ENCODE results near the gene CPLX3.

CPLX3 gene

GRCh38 chr15:74869372-74869725 lies 42.9 kb downstream of the CPLX3 start:
- no peak for DNase-seq
- no peaks in the 10 kb centered on the region for H3K9me3 Mint-ChIP-seq
- H3K36me3 Mint-ChIP-seq (ENCODE audit: low read depth) = peaks cover 59% of the 10 kb centered on the region
- peaks cover 84% of the 10 kb centered on the region for H3K4me1 Mint-ChIP-seq (ENCODE audit: low read depth)
- H3K27ac Mint-ChIP-seq = peak overlapping the region; percentile 91
- no peaks in the 10 kb centered on the region for H3K27me3 Mint-ChIP-seq
- H3K4me3 Mint-ChIP-seq = peak overlapping the region; percentile 93

GRCh38 chr15:74869726-74870407 lies 43.4 kb downstream of the CPLX3 start:
- Mint-ChIP-seq H3K9me3 (no peaks in the 10 kb centered on the region), H3K27ac (peak overlapping the region; percentile 91), H3K4me3 (peak overlapping the region; percentile 93), H3K36me3 (ENCODE audit: low read depth) (peaks cover 57% of the 10 kb centered on the region), H3K27me3 (no peaks in the 10 kb centered on the region), H3K4me1 (ENCODE audit: low read depth) (peaks cover 81% of the 10 kb centered on the region)
- no peak for DNase-seq

DNA sequence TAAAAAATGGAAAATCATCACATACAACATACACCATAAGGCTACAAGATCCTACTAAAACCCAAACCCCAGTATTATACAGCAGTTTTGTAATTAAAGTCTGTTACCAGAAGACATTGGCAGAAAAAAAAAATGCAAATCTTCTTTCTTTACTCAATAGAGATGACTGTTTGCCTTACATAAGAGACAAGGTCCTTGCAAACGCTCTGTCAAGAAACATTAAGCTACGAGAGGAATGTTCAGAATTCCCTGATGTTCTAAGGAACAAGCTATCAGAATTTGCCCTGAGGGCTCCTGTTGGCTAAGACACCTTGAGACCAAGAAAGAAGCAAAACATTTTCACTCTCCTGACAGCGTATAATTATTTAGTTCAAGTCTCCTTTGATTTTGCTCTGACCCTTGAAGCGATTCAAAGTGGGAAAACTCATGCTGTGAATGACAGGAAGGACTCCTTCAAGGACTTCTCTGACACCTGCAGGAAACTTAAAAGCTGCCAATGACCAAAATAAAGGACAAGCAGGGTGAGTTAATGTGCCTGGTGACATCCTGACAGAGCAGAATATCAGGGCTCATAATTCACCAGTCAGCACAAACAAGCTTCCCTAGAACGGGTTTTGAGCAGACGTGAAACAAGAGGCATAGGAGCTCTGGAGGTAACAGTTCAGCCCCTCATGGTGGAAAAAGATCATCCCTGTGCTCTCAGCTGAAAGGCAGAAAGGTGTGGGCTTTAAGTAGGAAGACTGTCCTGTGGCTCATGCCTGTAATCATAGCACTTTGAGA lies 44.2 kb downstream of the CPLX3 start:
- peaks cover 75% of the 10 kb centered on the region for H3K4me1 Mint-ChIP-seq (ENCODE audit: low read depth)
- no peaks in the 10 kb centered on the region for H3K27me3 Mint-ChIP-seq
- no peak for DNase-seq
- H3K4me3 Mint-ChIP-seq = peak overlapping the region; percentile 93
- H3K9me3 Mint-ChIP-seq = no peaks in the 10 kb centered on the region
- peak overlapping the region; percentile 91 for H3K27ac Mint-ChIP-seq
- peaks cover 53% of the 10 kb centered on the region for H3K36me3 Mint-ChIP-seq (ENCODE audit: low read depth)

- Mint-ChIP-seq H3K36me3 (ENCODE audit: low read depth) (peaks cover 34% of the 10 kb centered on the region), H3K4me1 (ENCODE audit: low read depth) (peaks cover 56% of the 10 kb centered on the region), H3K27me3 (no peaks in the 10 kb centered on the region), H3K27ac (peak overlapping the region; percentile 91), H3K9me3 (no peaks in the 10 kb centered on the region), H3K4me3 (peak overlapping the region; percentile 93)
- no peak for DNase-seq
Observed at GRCh38 chr15:74872702-74873035, 46.2 kb downstream of the CPLX3 start.

- Mint-ChIP-seq H3K27ac (peak within 1 kb of the TSS; percentile 91), H3K9me3 (no peaks in the 10 kb centered on the region), H3K4me3 (peak within 1 kb of the TSS; percentile 93), H3K4me1 (ENCODE audit: low read depth) (peaks cover 50% of the 10 kb centered on the region), H3K36me3 (ENCODE audit: low read depth) (peaks cover 29% of the 10 kb centered on the region), H3K27me3 (no peaks in the 10 kb centered on the region)
- DNase-seq = peak; percentile 95
Observed at GRCh38 chr15:74873036-74873755, 46.8 kb downstream of the CPLX3 start, which contains the start of gene SCAMP2. Gene SCAMP2, minus strand, starts transcription at chr15:74873365. Its CDS starts 110 bp downstream, at chr15:74873255.

DNA sequence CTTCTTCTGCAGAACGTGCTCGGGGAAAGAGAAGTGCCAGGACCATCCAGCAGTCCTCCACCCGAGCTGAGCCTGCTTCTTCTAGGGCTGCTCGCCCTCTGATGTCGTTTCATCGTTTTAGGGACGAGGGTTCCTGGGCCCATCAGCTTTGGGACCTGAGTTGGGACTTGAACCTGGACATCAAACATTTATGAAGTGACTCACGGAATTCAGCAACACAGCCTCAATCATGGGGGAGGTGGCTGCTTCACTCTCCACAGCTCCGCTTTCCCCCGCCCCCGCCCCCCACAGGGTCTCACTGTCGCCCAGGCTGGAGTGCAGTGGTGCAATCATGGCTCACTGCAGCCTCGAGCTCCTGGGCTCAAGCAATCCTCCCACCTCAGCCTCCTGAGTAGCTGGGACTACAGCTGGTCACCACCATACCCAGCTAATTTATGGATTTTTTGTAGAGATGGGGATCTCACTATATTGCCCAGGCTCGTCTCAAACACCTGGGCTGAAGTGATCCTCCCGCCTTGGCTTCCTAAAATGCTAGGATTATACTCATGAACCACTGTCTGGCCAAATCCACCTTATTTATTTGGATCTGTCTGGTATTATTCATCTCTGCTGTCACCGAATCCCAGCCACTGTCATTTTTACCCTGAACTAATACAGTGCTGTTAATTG lies 47.5 kb downstream of the CPLX3 start:
- no peak for DNase-seq

DNA sequence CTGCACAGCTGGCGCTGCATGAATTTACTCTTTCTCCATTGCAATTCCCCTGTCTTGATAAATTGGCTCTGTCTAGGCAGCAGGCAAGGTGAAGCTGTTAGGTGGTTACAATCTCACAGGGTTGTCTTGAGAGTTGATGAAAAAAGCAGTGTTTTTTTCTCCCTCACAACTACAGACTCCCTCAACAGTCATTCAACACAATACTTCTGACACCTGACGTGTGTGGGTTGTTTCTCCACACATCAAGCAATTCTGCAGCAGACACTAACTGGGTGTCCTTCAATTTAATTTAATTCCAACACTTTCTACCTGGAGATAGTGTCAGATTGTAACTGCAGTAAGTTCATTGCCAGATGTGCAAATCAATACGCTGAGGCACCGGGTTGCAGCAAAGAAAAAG lies 51.8 kb downstream of the CPLX3 start:
- H3K27me3 Mint-ChIP-seq = no peaks in the 10 kb centered on the region
- H3K4me1 Mint-ChIP-seq (ENCODE audit: low read depth) = peaks cover 7% of the 10 kb centered on the region
- H3K36me3 Mint-ChIP-seq (ENCODE audit: low read depth) = no peaks in the 10 kb centered on the region
- DNase-seq = no peak
- no peak overlapping the region for H3K4me3 Mint-ChIP-seq
- H3K27ac Mint-ChIP-seq = no peak overlapping the region
- no peaks in the 10 kb centered on the region for H3K9me3 Mint-ChIP-seq

More for the DNA sequence above, 47.5 kb downstream of the CPLX3 start:
- Mint-ChIP-seq H3K36me3 (ENCODE audit: low read depth) (peaks cover 24% of the 10 kb centered on the region), H3K27me3 (no peaks in the 10 kb centered on the region), H3K4me1 (ENCODE audit: low read depth) (peaks cover 44% of the 10 kb centered on the region), H3K9me3 (no peaks in the 10 kb centered on the region), H3K27ac (peak overlapping the region; percentile 90), H3K4me3 (peak overlapping the region; percentile 93)
